Measurements from ENCODE around the gene ANKH. TPM values are rescaled to one million over a fixed set of nuclear protein-coding genes. Genes with fewer than 3 reads are reported as not detected.
"Not testable (repeated sequence)": the region's sequence is repeated elsewhere in the genome, so short reads cannot be mapped to it uniquely, and the experiment has no call there.

ANKH gene
- total RNA-seq, 2 donors from 2014 or later = 37.2 to 95.4 TPM

DNA sequence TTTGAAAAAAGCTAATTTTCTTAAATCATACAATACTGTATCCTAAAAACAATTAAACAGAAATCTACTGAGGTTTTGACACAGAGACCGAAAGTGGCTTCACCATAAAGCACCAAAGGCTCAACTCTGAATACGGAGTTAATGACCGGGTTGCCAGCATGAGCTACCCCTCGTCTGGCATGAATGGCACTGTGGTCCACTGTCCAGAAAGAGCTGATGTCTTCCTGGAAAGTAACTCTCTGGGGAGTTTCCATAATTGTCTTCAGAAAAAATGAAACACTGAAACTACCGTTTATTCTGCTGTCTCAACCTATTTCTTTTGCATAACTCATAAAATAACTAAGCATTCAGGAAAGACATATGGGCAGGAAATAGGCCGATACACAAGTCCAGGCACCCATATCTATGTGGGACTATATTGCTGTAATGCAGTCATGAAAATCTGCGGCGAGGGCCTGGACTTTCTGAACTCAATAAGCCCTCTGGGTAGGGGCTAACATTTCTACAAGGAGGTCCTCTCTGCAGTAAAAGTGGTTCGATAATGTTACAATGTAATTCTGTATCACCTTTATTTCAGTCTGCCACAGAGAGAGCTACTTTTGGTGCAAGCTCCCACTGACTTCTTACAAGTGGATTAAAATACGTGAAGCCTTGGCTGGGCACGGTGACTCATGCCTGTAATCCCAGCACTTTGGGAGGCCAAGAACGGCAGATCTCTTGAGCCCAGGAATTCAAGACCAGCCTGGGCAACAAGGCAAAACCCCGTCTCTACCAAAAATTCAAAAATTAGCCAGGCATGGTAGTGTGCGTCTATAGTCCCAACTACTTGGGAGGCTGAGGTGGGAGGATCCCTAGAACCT, 52.4 kb downstream of the ANKH start:
- DNase-seq (ENCODE audit: low spot score) = no peak
- Mint-ChIP-seq H3K9me3 (no peaks in the 10 kb centered on the region), H3K4me3 (peak overlapping the region; percentile 75), H3K36me3 (peaks cover 6% of the 10 kb centered on the region), H3K4me1 (ENCODE audit: low read depth in 2 of 2) (peaks cover 48 to 57% of the 10 kb centered on the region in 2 donors), H3K27ac (peak overlapping the region; percentile 47 to 74), H3K27me3 (no peaks in the 10 kb centered on the region)
- ATAC-seq = peak; percentile 78 to 79

DNA sequence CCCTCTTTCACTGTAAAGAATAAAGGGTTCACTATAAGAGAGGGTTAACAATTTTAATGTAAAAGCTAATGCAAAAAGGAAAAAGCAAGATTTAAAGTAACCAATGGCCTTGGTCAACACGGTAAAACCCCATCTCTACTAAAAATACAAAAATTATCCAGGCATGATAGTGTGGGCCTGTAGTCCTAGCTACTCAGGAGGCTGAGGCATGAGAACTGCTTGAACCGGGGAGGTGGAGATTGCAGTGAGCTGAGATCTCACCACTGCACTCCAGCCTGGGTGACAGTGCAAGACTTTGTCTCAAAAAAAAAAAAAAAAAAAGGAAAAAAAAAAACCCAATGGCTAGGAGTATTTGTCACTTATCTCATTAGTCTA, 53.8 kb downstream of the ANKH start:
- not testable (repeated sequence) for H3K9me3 Mint-ChIP-seq; H3K27me3 Mint-ChIP-seq; DNase-seq (ENCODE audit: low spot score); H3K36me3 Mint-ChIP-seq
- Mint-ChIP-seq H3K4me1 (ENCODE audit: low read depth in 2 of 2) (peaks cover 54 to 71% of the 10 kb centered on the region in 2 donors), H3K4me3 (peak overlapping the region; percentile 76), H3K27ac (peak overlapping the region; percentile 47 to 74)
- ATAC-seq = peak in 1 of 2 donors; percentile 9

DNA sequence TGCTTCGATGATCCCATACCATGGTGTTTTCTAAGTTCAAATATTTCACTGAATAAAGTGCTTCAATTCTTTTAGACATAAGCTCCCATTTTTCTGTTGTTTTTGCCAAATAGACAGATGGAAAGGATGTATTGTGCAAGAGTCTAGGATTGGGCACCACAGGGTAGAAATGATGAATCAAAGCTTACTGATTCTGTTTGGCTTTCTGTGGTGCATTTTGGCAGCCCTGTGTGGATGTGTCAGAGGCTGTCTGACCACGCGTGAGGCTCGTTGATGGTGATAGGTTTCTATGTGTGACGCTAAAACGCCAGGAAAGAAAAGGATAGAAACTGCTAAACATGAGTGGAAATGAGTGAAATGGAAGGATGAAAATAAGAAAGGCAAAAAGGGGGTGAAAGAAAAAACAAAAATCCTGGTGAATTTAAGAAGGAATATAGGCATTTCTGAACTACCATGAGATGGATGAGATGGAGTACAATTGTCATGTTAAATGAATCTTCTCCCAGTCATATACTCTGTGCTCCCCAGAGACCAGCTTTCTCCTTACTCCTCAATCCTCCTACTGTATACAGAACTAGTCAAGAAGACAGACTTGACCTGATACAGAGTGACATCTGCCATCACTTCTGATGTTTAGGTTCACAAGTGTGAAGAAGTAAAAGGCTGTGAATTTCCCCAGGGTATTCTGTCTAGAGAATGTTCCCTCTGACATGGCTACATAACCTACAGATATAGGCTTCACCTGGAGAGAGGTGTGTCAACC, 54.4 kb downstream of the ANKH start:
- ATAC-seq (peak; percentile 87 to 91), DNase-seq (ENCODE audit: low spot score) (peak; percentile 70)
- H3K4me1 Mint-ChIP-seq (ENCODE audit: low read depth in 2 of 2) = peaks cover 58 to 76% of the 10 kb centered on the region in 2 donors
- H3K27me3 Mint-ChIP-seq = no peaks in the 10 kb centered on the region
- H3K36me3 Mint-ChIP-seq = peaks cover 6% of the 10 kb centered on the region
- H3K9me3 Mint-ChIP-seq = no peaks in the 10 kb centered on the region
- peak overlapping the region; percentile 47 to 74 for H3K27ac Mint-ChIP-seq
- H3K4me3 Mint-ChIP-seq = peak overlapping the region; percentile 76

DNA sequence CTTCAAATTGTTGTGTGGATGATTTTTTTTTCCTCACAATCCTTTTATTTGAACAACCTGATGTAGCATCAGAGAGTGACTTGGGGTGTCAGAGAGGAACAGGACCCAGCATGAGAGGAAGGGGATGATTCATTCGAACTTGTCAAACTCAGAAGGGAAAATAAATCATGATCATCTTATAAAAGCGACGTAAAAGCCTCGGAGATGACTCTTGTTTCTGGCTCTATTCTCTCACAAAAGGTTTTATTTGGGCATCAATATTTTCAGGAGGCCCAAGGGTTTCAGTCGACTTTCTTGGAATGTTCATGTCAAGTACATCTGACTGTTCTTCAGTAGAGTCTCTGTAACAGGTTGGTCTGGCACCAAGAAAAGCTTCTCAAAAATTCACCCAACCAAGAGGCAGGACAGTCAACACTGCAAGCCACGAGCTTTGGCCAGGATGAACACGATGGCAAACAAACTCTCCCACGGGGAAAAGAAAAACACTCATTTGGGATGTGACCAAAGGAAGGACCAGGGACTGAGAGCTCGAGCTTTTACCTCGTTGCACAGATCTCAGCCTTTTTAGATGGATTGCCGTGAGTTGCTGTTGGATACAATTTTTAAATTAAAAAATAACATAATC, 55.1 kb downstream of the ANKH start:
- H3K4me1 Mint-ChIP-seq (ENCODE audit: low read depth in 2 of 2) = peaks cover 58 to 77% of the 10 kb centered on the region in 2 donors
- H3K27ac Mint-ChIP-seq = peak overlapping the region; percentile 47 to 74
- no peaks in the 10 kb centered on the region for H3K27me3 Mint-ChIP-seq
- H3K36me3 Mint-ChIP-seq = peaks cover 6% of the 10 kb centered on the region
- no peaks in the 10 kb centered on the region for H3K9me3 Mint-ChIP-seq
- DNase-seq (ENCODE audit: low spot score) (no peak), ATAC-seq (no peak)
- H3K4me3 Mint-ChIP-seq = peak overlapping the region; percentile 76

GRCh38 chr5:14813747-14814146, 57.8 kb downstream of the ANKH start:
- no peaks in the 10 kb centered on the region for H3K27me3 Mint-ChIP-seq
- peak overlapping the region; percentile 13 for H3K4me3 Mint-ChIP-seq
- no peaks in the 10 kb centered on the region for H3K9me3 Mint-ChIP-seq
- DNase-seq (ENCODE audit: low spot score) (no peak), ATAC-seq (no peak)
- peaks cover 54 to 76% of the 10 kb centered on the region in 2 donors for H3K4me1 Mint-ChIP-seq (ENCODE audit: low read depth in 2 of 2)
- H3K36me3 Mint-ChIP-seq = no peaks in the 10 kb centered on the region
- H3K27ac Mint-ChIP-seq = peak overlapping the region; percentile 36 to 69

DNA sequence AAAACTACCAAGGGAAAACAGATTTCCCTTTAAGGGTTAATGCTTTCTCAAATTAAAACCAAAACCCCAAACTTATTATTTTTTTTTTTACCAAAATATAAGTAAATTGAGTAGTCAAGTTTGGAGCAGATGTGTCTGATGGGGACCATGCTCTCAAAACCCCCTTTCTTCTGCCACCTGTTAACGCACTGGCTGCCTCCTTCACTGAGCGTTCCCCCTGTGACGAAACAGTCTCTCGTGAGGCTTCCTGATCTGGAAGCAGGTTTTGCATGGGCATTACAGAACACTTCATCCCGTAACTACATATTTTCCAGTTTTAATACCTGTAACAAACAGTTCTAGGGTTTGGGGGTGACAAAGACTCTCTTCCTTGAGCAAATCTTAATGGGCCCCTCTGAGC, 59.4 kb downstream of the ANKH start:
- Mint-ChIP-seq H3K9me3 (no peaks in the 10 kb centered on the region), H3K4me3 (peak overlapping the region; percentile 56), H3K27me3 (no peaks in the 10 kb centered on the region), H3K4me1 (ENCODE audit: low read depth in 2 of 2) (peaks cover 47 to 67% of the 10 kb centered on the region in 2 donors), H3K27ac (peak overlapping the region; percentile 54 to 69), H3K36me3 (no peaks in the 10 kb centered on the region)
- no peak for ATAC-seq
- DNase-seq (ENCODE audit: low spot score) = no peak

- Mint-ChIP-seq H3K36me3 (no peaks in the 10 kb centered on the region), H3K27ac (peak overlapping the region; percentile 97 to 98), H3K27me3 (no peaks in the 10 kb centered on the region), H3K4me1 (ENCODE audit: low read depth in 2 of 2) (peaks cover 44 to 65% of the 10 kb centered on the region in 2 donors), H3K4me3 (peak overlapping the region; percentile 89), H3K9me3 (no peaks in the 10 kb centered on the region)
- no peak for DNase-seq (ENCODE audit: low spot score)
- ATAC-seq = no peak
These were observed 60.5 kb downstream of the ANKH start for GRCh38 chr5:14810928-14811572.

- Mint-ChIP-seq H3K27me3 (no peaks in the 10 kb centered on the region), H3K4me1 (ENCODE audit: low read depth in 2 of 2) (peaks cover 45 to 62% of the 10 kb centered on the region in 2 donors), H3K9me3 (no peaks in the 10 kb centered on the region), H3K4me3 (peak overlapping the region; percentile 89), H3K36me3 (no peaks in the 10 kb centered on the region), H3K27ac (peak overlapping the region; percentile 97 to 98)
- DNase-seq (ENCODE audit: low spot score) = no peak
- no peak for ATAC-seq
These were observed 61.3 kb downstream of the ANKH start for GRCh38 chr5:14810282-14810681.

GRCh38 chr5:14809369-14810155, 62.0 kb downstream of the ANKH start:
- Mint-ChIP-seq H3K36me3 (no peaks in the 10 kb centered on the region), H3K4me3 (peak overlapping the region; percentile 89), H3K4me1 (ENCODE audit: low read depth in 2 of 2) (peaks cover 45 to 61% of the 10 kb centered on the region in 2 donors), H3K27ac (peak overlapping the region; percentile 97 to 98), H3K9me3 (no peaks in the 10 kb centered on the region), H3K27me3 (no peaks in the 10 kb centered on the region)
- peak; percentile 86 for DNase-seq (ENCODE audit: low spot score)
- ATAC-seq = peak; percentile 98 to 99

GRCh38 chr5:14807471-14807870, 64.1 kb downstream of the ANKH start:
- Mint-ChIP-seq H3K27ac (peak overlapping the region in 1 of 2 donors; percentile 74), H3K27me3 (no peaks in the 10 kb centered on the region), H3K4me1 (ENCODE audit: low read depth in 2 of 2) (peaks cover 36 to 51% of the 10 kb centered on the region in 2 donors)

DNA sequence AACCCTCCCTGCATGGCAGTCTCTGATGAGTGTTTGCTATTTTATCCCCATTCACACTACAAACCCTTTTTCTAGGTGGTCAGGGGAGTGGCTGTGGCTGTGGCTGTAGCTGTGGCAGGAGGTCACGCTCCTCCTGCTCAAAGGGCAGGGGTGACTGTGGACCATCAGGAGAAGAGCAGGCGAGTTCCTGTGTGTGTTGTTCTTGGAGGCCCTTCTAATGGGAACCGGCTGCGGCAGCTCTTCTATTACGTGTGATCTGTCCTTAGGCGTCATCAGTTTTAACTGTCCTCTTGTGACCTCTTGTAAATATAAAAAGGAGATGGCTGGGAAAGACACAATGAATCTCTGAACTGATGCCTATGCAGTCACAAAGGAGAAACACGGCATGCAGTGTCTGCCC, 65.1 kb downstream of the ANKH start:
- peak overlapping the region in 1 of 2 donors; percentile 74 for H3K27ac Mint-ChIP-seq
- no peak overlapping the region for H3K4me3 Mint-ChIP-seq
- no peaks in the 10 kb centered on the region for H3K9me3 Mint-ChIP-seq
- H3K27me3 Mint-ChIP-seq = no peaks in the 10 kb centered on the region
- no peak for DNase-seq (ENCODE audit: low spot score)
- peaks cover 40 to 56% of the 10 kb centered on the region in 2 donors for H3K4me1 Mint-ChIP-seq (ENCODE audit: low read depth in 2 of 2)
- ATAC-seq = no peak
- H3K36me3 Mint-ChIP-seq = no peaks in the 10 kb centered on the region

More at GRCh38 chr5:14807471-14807870, 64.1 kb downstream of the ANKH start:
- no peak overlapping the region for H3K4me3 Mint-ChIP-seq
- H3K9me3 Mint-ChIP-seq = no peaks in the 10 kb centered on the region
- H3K36me3 Mint-ChIP-seq = no peaks in the 10 kb centered on the region
- DNase-seq (ENCODE audit: low spot score) = no peak
- no peak for ATAC-seq

GRCh38 chr5:14802541-14802940, 69.0 kb downstream of the ANKH start:
- no peak for ATAC-seq
- Mint-ChIP-seq H3K27ac (no peak overlapping the region), H3K4me3 (no peak overlapping the region), H3K36me3 (no peaks in the 10 kb centered on the region), H3K4me1 (ENCODE audit: low read depth in 2 of 2) (peaks cover 22 to 42% of the 10 kb centered on the region in 2 donors), H3K27me3 (no peaks in the 10 kb centered on the region), H3K9me3 (no peaks in the 10 kb centered on the region)
- DNase-seq (ENCODE audit: low spot score) = no peak

GRCh38 chr5:14801792-14802191, 69.8 kb downstream of the ANKH start:
- DNase-seq (ENCODE audit: low spot score) = no peak
- Mint-ChIP-seq H3K9me3 (no peaks in the 10 kb centered on the region), H3K4me1 (ENCODE audit: low read depth in 2 of 2) (peaks cover 17 to 38% of the 10 kb centered on the region in 2 donors), H3K4me3 (no peak overlapping the region), H3K27me3 (no peaks in the 10 kb centered on the region), H3K36me3 (no peaks in the 10 kb centered on the region), H3K27ac (no peak overlapping the region)
- no peak for ATAC-seq

Measured in natural killer cell treated with Interleukin-12 subunit alpha and Interleukin-12 subunit beta and Interleukin-15 and Interleukin-18, amount 100 ng/mL, for 72 hours (primary cell).